Measurements from ENCODE around the gene EREG. TPM values are rescaled to one million over a fixed set of nuclear protein-coding genes. Genes with fewer than 3 reads are reported as not detected.
A peak's percentile ranks its signal among the peaks of the same experiment; 100 is the strongest.

EREG gene
- total RNA-seq (2011; cell fraction: chromatin; rRNA removed; ENCODE audit: low replicate concordance), result 6.4 and 18.1 TPM in 2 replicates
- 3.8 and 5.1 TPM in 2 replicates for total RNA-seq (2011; cell fraction: nucleolus; rRNA removed)
- total RNA-seq (2011; cell fraction: nucleoplasm; rRNA removed), result 12.1 and 22.8 TPM in 2 replicates
- 2.5 and 3.9 TPM in 2 replicates for total RNA-seq (2014; rRNA removed)
- total RNA-seq (2014; rRNA removed; fragmentation: Illumina TruSeq; extraction: Trizol), result 5.0 and 7.3 TPM in 2 replicates
- total RNA-seq (2015; rRNA removed; fragmentation: Illumina TruSeq; extraction: Trizol), result 2.4 and 2.6 TPM in 2 replicates
- total RNA-seq (2021), result 2.9 and 4.5 TPM in 2 replicates
- polyA plus RNA-seq (2011; rRNA removed), result 2.7 and 7.2 TPM in 2 replicates
- polyA plus RNA-seq (2011; cell fraction: cytosol; rRNA removed), result 0.89 and 4.7 TPM in 2 replicates
- 2.5 and 7.7 TPM in 2 replicates for polyA plus RNA-seq (2011; cell fraction: nucleus; rRNA removed)
- polyA plus RNA-seq (2012), result 1.9 and 2.3 TPM in 2 replicates
- 2.3 and 4.5 TPM in 2 replicates for polyA plus RNA-seq (2014; fragmentation: Illumina TruSeq; extraction: Trizol)
- 1 to 10 TPM in 1 of 2 experiments, under 1 TPM in 1; 0.97 to 1.2 TPM for polyA plus RNA-seq (2014; fragmentation: Nextera tagmentation; extraction: Ambion mirVana)
- polyA plus RNA-seq (2014; rRNA removed), result 1.5 and 3.1 TPM in 2 replicates
- 3.3 and 10.0 TPM in 2 replicates for polyA minus RNA-seq (2011; rRNA and poly(A)+ RNA removed)
- polyA minus RNA-seq (2011; cell fraction: cytosol; rRNA and poly(A)+ RNA removed), result 1.0 and 3.7 TPM in 2 replicates
- 5.1 and 13.9 TPM in 2 replicates for polyA minus RNA-seq (2011; cell fraction: nucleus; rRNA and poly(A)+ RNA removed)
- Bru-seq, nascent RNA, result percentile 98 among the genes with signal in this experiment
- BruChase-seq, experiment 1, labeled RNA remaining after a 2-hour chase, result percentile 84 among the genes with signal in this experiment
- BruChase-seq, experiment 2, labeled RNA remaining after a 6-hour chase, result percentile 83 among the genes with signal in this experiment
- long read RNA-seq, experiment 1, full-length matches to known transcripts, result 11 of 16 reads
- long read RNA-seq, experiment 1, partial matches to known transcripts, result 1 of 16 reads
- long read RNA-seq, experiment 1, other reads (novel, unspliced or antisense), result 4 of 16 reads
- long read RNA-seq, experiment 2, partial matches to known transcripts, result 0 of 2 reads
- long read RNA-seq, experiment 2, other reads (novel, unspliced or antisense), result 2 of 2 reads
- long read RNA-seq, experiment 3, full-length matches to known transcripts, result 1 of 1 reads
- long read RNA-seq, experiment 3, partial matches to known transcripts, result 0 of 1 reads
- long read RNA-seq, experiment 3, other reads (novel, unspliced or antisense), result 0 of 1 reads

- Histone ChIP-seq H3K79me2 (ENCODE audit: control insufficient read depth, insufficient read depth, low read length) (peaks cover 58% of the 10 kb centered on the region), H3K27me3 (ENCODE audit: control insufficient read depth in 2 of 2, insufficient read depth in 2 of 2, low read length in 2 of 2) (no peaks in the 10 kb centered on the region), H3K36me3 (ENCODE audit: control insufficient read depth, insufficient read depth, low read length) (no peaks in the 10 kb centered on the region), H3K9me1 (ENCODE audit: control insufficient read depth, insufficient read depth, low read length) (no peaks in the 10 kb centered on the region), H3K4me1 (replicated peaks in 1 of 2; ENCODE audit: control insufficient read depth in 2 of 2, insufficient read depth in 2 of 2, low read length in 2 of 2) (peaks cover 5 to 12% of the 10 kb centered on the region in 2 experiments; a peak in 2 of 5 replicates), H3K9ac (ENCODE audit: insufficient read depth in 1 of 2, low read depth in 2 of 2, low read length in 2 of 2) (peak within 1 kb of the TSS; percentile 70 to 91), H3K4me2 (ENCODE audit: insufficient read depth, low read length) (peak within 1 kb of the TSS; percentile 89), H4K20me1 (replicated peaks; ENCODE audit: control insufficient read depth, insufficient read depth, low read length) (no peaks in the 10 kb centered on the region), H3K9me3 (replicated peaks; ENCODE audit: control insufficient read depth, insufficient read depth, low read depth, low read length) (no peaks in the 10 kb centered on the region), H3K27ac (ENCODE audit: extremely low read depth, low read depth, low read length) (peak within 1 kb of the TSS; percentile 81), H2AFZ (ENCODE audit: low read depth, low read length) (peak within 1 kb of the TSS; percentile 97), H3K4me3 (peak within 1 kb of the TSS; percentile 63)
- intact Hi-C loops (cut with micrococcal nuclease) (loop anchor here (1.0 kb wide), 1 partner anchor 35 kb away; no protein-coding TSS in a partner anchor), in situ Hi-C loops (cut with MboI) (no loop called here)
- 2% methylated on average over 37 of the region's 40 CpGs for WGBS (ENCODE audit: insufficient coverage, low coverage, missing lambda C conversion rate)
- POLR2A ChIA-PET, result interaction anchor here (0.6 to 1.1 kb wide), 3 partner anchors 18 to 199 kb away, joined by 3 to 5 read pairs (median 4); partner anchors contain the start of gene AREG
- peak; percentile 77 for ATAC-seq
- no TSS peak for BruUV-seq (replicated peaks)
- no peak for FAIRE-seq
- DNase-seq (ENCODE audit: extremely low read depth in 1 of 4, low spot score in 3 of 4), result peak; percentile 26 to 74 (median 46)
- CTCF ChIA-PET (ENCODE audit: low intra/inter-chr PET ratio), result no interaction called here
- TF ChIP-seq RB1 (IDR thresholded peaks at IDR 0.05; ENCODE audit: low read depth) (0 out of 2 replicates have a peak, but pooled peaks have one; percentile 29), RCOR1 (IDR thresholded peaks at IDR 0.05; ENCODE audit: borderline replicate concordance in 1 of 2, low read depth in 2 of 2, low read length in 2 of 2) (peak in 1 of 2 experiments; percentile 41; a peak in 1 of 4 replicates), TEAD4 (IDR thresholded peaks at IDR 0.05; ENCODE audit: low read length) (peak; percentile 16; the same call in 1 of the 2 replicates), TEAD4 (CRISPR knock-in tag; IDR thresholded peaks at IDR 0.05; ENCODE audit: borderline replicate concordance) (no peak), KDM5B (IDR thresholded peaks at IDR 0.05; ENCODE audit: insufficient replicate concordance, low read depth, low read length) (peak; percentile 58), POLR2G (IDR thresholded peaks at IDR 0.05; ENCODE audit: low read depth, low read length) (peak; percentile 96), KDM2B (CRISPR knock-in tag; IDR thresholded peaks at IDR 0.05) (no peak), HCFC1 (IDR thresholded peaks at IDR 0.05; ENCODE audit: low read depth, low read length) (no peak), ETV5 (CRISPR knock-in tag; IDR thresholded peaks at IDR 0.05; ENCODE audit: low read depth) (0 out of 2 replicates have a peak, but pooled peaks have one; percentile 13), PHF8 (IDR thresholded peaks at IDR 0.05; ENCODE audit: borderline replicate concordance, low read length) (peak; percentile 21; the same call in 1 of the 2 replicates), ARID4B (CRISPR knock-in tag; IDR thresholded peaks at IDR 0.05) (peak; percentile 58; the same call in 1 of the 2 replicates)
Measured at GRCh38 chr4:74364652-74365491, at the start of gene EREG. Gene EREG (plus strand): TSS chr4:74365145. CDS start chr4:74365309, 164 bp downstream.

Measured in K562 (cell line).